Sigmoid colon (tissue), 7 donors: ENCODE data around the gene COL28A1. TPM values are rescaled to one million over a fixed set of nuclear protein-coding genes. Genes with fewer than 3 reads are reported as not detected.

Experiments used
- DNase-seq: peaks from one replicate; pipeline ENCODE4 v3.0.0-alpha.2; 2019
- H3K27ac ChIP-seq, 4 donors: fragments of 200-600 bp; sonication (generic); one replicate each; pipeline ENCODE4 v1.5.1; 2016 to 2019; ENCODE audit warnings: mild to moderate bottlenecking in 1 of 4
- H3K27me3 ChIP-seq, 3 donors: fragments of 200-600 bp; sonication (generic); one replicate each; pipeline ENCODE4 v1.5.1; 2019; ENCODE audit warnings: mild to moderate bottlenecking in 1 of 3
- H3K36me3 ChIP-seq, 4 donors: fragments of 200-600 bp; sonication (generic); one replicate each; pipeline ENCODE4 v1.5.1; 2016 to 2019
- H3K4me1 ChIP-seq, 4 donors: fragments of 200-600 bp; sonication (generic); one replicate each; pipeline ENCODE4 v1.5.1; 2017 to 2019
- H3K4me3 ChIP-seq, 4 donors: fragments of 200-600 bp; sonication (generic); one replicate each; pipeline ENCODE4 v1.5.1; 2017 to 2019; ENCODE audit warnings: mild to moderate bottlenecking in 2 of 4, moderate library complexity in 1 of 4
- H3K9me3 ChIP-seq, 4 donors: fragments of 200-600 bp in 3 of 4; sonication (generic) in 3 of 4; one replicate each; pipeline versions ENCODE4 v1.5.1 to v1.6.1; 2013 to 2019
- EP300 ChIP-seq, 4 donors: sonication (generic); formaldehyde crosslinking; IDR thresholded peaks; one replicate each; pipeline ENCODE4 v1.6.1; 2017; ENCODE audit warnings: antibody characterized with exemption in 4 of 4
- POLR2A ChIP-seq, 2 donors: fragments of 450-650 bp; IDR thresholded peaks; one replicate each; pipeline ENCODE4 v1.6.1; 2016; ENCODE audit warnings: antibody characterized with exemption in 2 of 2, mild to moderate bottlenecking in 2 of 2, moderate library complexity in 2 of 2
- POLR2AphosphoS5 ChIP-seq, 4 donors: sonication (generic); formaldehyde crosslinking; IDR thresholded peaks; one replicate each; pipeline ENCODE4 v1.6.1; 2017; ENCODE audit warnings: antibody characterized with exemption in 4 of 4
- WGBS, 2 donors: extraction: QIAGEN DNeasy Blood & Tissue Kit; methylation state at CpG; one replicate each; pipeline ENCODE4 v1.1.7; 2013; 5-methylcytosine and 5-hydroxymethylcytosine counted together
- intact Hi-C: fragments of 100-400 bp; cut with DNase I; formaldehyde crosslinking; loops from one replicate; pipeline ENCODE4 v1.15.1; 2023
- polyA plus RNA-seq, 3 donors: library from polyadenylated mRNA; stranded (reverse); fragments of 200-250 nt; gene quantifications; one replicate each; pipeline ENCODE4 v1.2.3, GENCODE V29; 2013
- total RNA-seq, 4 donors: library from RNA; depleted of rRNA; stranded (reverse); fragments of >200 nt; gene quantifications; one replicate each; pipeline ENCODE4 v1.1.0, GENCODE V29; 2016
- TF ChIP-seq, protein P1 (sequence below), 4 experiments: fragments of 450-650 bp in 3 of 4; fragments of 200-600 bp in 1 of 4; IDR thresholded peaks; one replicate each; pipeline ENCODE4 v1.5.1; 2016 to 2019; ENCODE audit warnings: antibody characterized with exemption in 4 of 4, mild to moderate bottlenecking in 3 of 4, moderate library complexity in 2 of 4
- donor health status: healthy with polysubstance abuse.
- donor health status: Bipolar disorder and iron deficiency.
- donor health status: healthy.

Gene COL28A1
- total and polyA plus RNA-seq, 7 donors = 0.60 to 25.5 (median 9.9) TPM

DNA sequence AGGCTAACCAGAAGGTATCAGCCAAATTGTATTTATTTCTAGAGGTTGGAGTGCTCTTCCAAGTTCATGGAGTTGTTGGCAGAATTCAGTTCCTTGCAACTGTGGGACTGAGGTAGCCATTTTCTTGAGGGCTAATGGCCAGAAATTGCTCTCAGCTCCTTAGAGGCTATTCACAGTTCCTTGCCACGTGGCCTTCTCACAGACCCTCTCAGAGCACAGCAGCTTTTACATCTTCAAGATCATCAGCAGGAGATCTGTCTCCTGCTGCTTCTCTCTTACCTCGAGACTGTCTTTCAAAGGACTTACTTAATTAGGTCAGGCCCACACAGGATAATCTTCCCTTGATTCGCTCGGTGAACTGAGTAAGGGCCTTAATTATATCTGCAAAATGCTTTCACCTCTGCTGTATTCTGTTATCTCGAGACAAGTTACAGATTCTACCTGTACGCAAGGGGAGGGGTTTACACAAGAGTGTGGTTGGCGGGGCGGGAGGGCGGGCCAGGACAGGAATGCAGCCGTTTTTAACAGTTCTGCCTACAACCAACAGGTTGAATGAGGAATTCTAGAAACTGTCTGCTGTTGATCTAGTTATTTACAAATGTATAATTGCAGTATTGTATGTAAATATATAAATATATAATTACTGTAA, 46.0 kb upstream of the COL28A1 start:
- Histone ChIP-seq H3K27ac (no peak overlapping the region), H3K4me3 (no peak overlapping the region), H3K36me3 (no peaks in the 10 kb centered on the region), H3K27me3 (no peaks in the 10 kb centered on the region), H3K9me3 (no peaks in the 10 kb centered on the region), H3K4me1 (peaks cover 0 to 6% (median 0%) of the 10 kb centered on the region in 4 donors)
- intact Hi-C loops = loop anchor here (1.0 kb wide), 1 partner anchor 24 kb away; no protein-coding TSS in a partner anchor
- WGBS, 2 donors = 86 to 92% methylated on average over 10 of the region's 10 CpGs
- DNase-seq = no peak
- TF ChIP-seq, protein P1, sequence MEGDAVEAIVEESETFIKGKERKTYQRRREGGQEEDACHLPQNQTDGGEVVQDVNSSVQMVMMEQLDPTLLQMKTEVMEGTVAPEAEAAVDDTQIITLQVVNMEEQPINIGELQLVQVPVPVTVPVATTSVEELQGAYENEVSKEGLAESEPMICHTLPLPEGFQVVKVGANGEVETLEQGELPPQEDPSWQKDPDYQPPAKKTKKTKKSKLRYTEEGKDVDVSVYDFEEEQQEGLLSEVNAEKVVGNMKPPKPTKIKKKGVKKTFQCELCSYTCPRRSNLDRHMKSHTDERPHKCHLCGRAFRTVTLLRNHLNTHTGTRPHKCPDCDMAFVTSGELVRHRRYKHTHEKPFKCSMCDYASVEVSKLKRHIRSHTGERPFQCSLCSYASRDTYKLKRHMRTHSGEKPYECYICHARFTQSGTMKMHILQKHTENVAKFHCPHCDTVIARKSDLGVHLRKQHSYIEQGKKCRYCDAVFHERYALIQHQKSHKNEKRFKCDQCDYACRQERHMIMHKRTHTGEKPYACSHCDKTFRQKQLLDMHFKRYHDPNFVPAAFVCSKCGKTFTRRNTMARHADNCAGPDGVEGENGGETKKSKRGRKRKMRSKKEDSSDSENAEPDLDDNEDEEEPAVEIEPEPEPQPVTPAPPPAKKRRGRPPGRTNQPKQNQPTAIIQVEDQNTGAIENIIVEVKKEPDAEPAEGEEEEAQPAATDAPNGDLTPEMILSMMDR (IDR thresholded peaks at IDR 0.05) = no peak
- no peak for TF ChIP-seq POLR2A (IDR thresholded peaks at IDR 0.05)
- no peak for TF ChIP-seq POLR2AphosphoS5 (IDR thresholded peaks at IDR 0.05)
- no peak for TF ChIP-seq EP300 (IDR thresholded peaks at IDR 0.05)

DNA sequence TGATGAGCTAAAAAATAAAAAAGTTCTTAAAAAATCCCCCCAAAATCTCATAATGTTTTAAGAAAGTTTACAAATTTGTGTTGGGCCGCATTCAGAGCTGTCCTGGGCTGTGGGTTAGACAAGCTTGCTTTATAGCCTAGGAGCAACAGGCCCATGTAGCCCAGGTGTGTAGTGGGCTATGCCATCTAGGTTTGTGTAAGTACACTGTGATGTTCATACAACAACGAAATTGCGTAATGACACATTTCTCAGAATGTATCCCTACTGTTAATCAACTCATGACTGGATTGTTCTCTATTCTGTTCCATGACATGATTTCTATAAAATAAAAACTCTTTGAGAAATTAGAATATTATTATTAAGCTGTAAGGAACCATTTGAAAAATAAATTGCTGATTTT, 44.0 kb upstream of the COL28A1 start:
- H3K27me3 ChIP-seq = no peaks in the 10 kb centered on the region
- H3K36me3 ChIP-seq = no peaks in the 10 kb centered on the region
- H3K9me3 ChIP-seq = no peaks in the 10 kb centered on the region
- no peak for TF ChIP-seq EP300 (IDR thresholded peaks at IDR 0.05)
- TF ChIP-seq, protein P1 (IDR thresholded peaks at IDR 0.05) = no peak
- no peak for TF ChIP-seq POLR2AphosphoS5 (IDR thresholded peaks at IDR 0.05)
- no peak for TF ChIP-seq POLR2A (IDR thresholded peaks at IDR 0.05)
- intact Hi-C loops = no loop called here
- H3K27ac ChIP-seq = no peak overlapping the region
- no peak for DNase-seq
- WGBS, 2 donors = 98 to 100% methylated on average over 3 of the region's 3 CpGs
- no peak overlapping the region for H3K4me3 ChIP-seq
- peaks cover 0 to 3% (median 0%) of the 10 kb centered on the region in 4 donors for H3K4me1 ChIP-seq

GRCh38 chr7:7577888-7578287, 42.2 kb upstream of the COL28A1 start:
- WGBS, 2 donors = 50 to 87% methylated on average over 1 of the region's 1 CpG
- Histone ChIP-seq H3K4me3 (no peak overlapping the region), H3K9me3 (no peaks in the 10 kb centered on the region), H3K4me1 (no peaks in the 10 kb centered on the region), H3K36me3 (peaks cover 0 to 9% (median 0%) of the 10 kb centered on the region in 4 donors), H3K27me3 (no peaks in the 10 kb centered on the region), H3K27ac (no peak overlapping the region)
- TF ChIP-seq, protein P1 (IDR thresholded peaks at IDR 0.05) = no peak
- TF ChIP-seq POLR2A (IDR thresholded peaks at IDR 0.05) (no peak), EP300 (IDR thresholded peaks at IDR 0.05) (no peak), POLR2AphosphoS5 (IDR thresholded peaks at IDR 0.05) (no peak)
- DNase-seq = no peak
- intact Hi-C loops = no loop called here

DNA sequence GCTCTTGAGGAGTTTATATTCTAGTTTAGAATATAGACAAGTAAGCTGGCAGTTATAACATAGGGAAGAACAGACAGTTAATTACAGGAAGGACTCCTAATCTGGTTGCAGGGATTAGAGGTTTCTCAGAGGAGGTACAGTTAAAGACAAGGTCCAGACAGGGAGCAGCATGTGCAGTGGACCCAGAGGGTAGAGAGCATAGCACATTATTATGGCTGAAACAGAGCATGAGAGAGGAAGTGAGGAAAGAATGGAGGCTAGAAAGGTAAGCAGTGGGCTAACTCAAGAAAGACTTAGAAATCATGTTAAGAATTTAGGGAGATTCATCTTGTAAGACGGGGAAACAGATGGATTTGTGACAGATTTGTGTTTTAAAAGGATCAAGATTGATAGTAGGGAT, 40.7 kb upstream of the COL28A1 start:
- WGBS, 2 donors = 96 to 99% methylated on average over 1 of the region's 1 CpG
- no peak for TF ChIP-seq POLR2A (IDR thresholded peaks at IDR 0.05)
- no peak for TF ChIP-seq POLR2AphosphoS5 (IDR thresholded peaks at IDR 0.05)
- TF ChIP-seq, protein P1 (IDR thresholded peaks at IDR 0.05) = no peak
- TF ChIP-seq EP300 (IDR thresholded peaks at IDR 0.05) = no peak
- Histone ChIP-seq H3K27ac (no peak overlapping the region), H3K4me1 (no peaks in the 10 kb centered on the region), H3K27me3 (no peaks in the 10 kb centered on the region), H3K36me3 (peaks cover 0 to 13% (median 0%) of the 10 kb centered on the region in 4 donors), H3K9me3 (no peaks in the 10 kb centered on the region), H3K4me3 (no peak overlapping the region)
- DNase-seq = no peak
- intact Hi-C loops = no loop called here
